Fibroblast of the conjunctiva (primary cell): ENCODE measurements around the gene CCDC175.

Experiments
- DNase-seq: peaks from one replicate; pipeline ENCODE4 v3.0.0-alpha.2; 2010; ENCODE audit warnings: low read depth

Gene CCDC175

GRCh38 chr14:59482541-59483331, 93.9 kb downstream of the CCDC175 start:
- DNase-seq: peak; percentile 71

DNA sequence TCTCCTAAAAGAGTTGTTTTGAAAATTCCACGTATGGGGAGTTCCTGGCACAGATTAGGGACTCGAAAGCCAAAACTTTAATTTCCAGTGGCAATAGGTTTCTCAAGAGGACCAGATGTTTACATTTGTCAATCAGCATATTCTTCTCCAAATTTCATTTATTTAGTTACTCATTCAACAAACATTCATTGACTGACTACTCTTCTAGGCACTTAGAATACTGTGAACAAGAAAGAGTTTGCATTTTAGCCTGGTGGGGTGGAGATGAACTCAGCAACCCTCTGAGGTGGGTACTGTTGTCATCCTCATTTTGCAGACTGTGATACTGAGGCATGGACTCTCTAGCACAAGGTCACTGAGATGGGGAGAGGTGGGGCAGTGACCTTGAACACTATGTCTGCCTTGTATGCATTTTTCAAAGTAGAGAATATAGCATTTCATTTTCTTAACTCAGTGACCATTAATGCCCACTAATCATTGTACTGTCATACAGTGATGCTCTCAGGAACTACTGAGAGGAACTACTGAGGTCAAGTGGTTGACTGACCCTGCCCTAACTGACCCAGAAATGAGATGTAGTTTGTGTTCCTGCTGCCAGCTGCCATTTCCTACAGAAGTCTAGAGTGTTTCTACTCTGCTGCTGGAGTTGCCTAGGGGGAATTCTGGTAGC, 94.6 kb downstream of the CCDC175 start:
- peak; percentile 67 for DNase-seq

DNA sequence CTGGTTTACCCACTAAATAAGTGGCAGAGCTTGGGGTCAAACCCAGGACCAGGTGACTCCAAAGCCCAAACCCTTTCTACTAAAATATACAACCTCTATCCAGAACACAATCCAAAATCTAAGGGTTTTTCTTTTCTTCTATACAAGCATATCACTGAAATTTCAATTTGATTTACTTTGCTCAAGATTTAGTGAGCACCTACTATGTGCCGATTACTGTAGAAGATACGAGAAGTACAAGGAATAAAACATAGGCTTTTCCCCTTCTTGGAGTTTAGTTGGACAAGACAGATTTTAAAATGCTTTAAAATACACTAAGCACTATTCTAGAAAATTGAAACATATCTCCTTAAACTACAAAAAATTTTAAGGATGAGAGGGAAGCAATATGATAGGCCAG, 95.2 kb downstream of the CCDC175 start:
- DNase-seq: no peak

- DNase-seq: no peak
Observed at GRCh38 chr14:59480166-59480565, 96.4 kb downstream of the CCDC175 start.

- no peak for DNase-seq
Observed at GRCh38 chr14:59478540-59478939, 98.1 kb downstream of the CCDC175 start.

GRCh38 chr14:59475709-59476108, 100.9 kb downstream of the CCDC175 start:
- DNase-seq: no peak

DNA sequence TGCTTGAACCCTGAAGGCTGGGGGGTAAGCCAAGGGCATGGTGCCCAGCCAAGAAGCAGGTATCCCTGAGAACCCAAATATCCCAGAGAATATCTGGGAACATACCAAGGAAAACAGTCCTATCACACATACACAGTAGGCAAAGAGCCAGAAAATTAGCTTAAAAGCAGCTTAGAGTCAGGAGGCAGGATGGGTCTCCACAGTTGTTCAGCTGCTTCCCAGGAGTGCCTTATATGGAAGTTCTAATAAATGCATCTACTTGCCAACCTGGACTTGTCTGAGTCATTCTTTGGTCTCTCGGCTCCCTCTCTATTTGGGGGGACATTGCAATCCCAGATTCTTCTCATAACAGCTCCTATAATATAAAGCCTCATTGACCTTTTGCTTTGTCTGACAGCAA, 102.4 kb downstream of the CCDC175 start:
- no peak for DNase-seq

DNA sequence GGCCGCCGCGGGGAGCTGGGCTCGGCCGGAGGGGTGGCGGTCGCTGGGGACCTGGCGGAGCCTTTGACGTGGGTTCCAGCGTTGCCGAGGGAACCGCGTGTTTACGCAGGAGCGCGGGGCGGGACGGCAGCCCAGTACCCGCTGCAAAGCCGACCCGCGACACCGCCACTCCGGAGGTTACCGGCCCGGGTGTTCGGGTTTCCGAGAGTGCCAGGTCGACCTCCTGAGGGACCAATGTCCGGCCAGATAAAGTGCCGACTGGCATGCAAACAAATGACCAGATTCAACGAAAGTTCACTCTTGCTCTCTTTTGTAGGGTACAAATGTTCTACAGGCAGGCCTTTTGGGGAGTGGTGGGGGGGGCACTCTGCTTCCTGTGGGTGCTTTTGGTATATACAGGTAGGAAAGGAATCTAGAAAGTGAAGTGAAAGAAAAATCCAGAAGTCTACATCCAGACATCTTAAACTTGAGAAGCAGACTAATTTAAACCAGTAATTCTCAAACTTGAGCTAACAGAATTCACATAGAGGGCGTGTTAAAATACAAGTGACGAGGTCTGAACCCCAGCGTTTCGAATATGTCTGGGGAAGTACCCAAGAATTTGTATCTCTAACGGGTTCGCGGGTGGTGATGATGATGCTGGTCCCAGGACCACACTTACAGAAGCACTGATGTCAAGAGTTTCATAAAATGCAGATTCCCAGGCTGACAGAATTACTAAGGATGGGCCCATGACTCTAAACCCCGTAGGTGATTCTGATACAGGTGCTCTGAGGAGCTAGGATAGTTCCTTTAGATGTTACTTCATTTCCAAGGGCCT, 111.1 kb downstream of the CCDC175 start, which contains the start of gene GPR135:
Gene GPR135, minus strand, starts transcription at position 65 of the 820 bp plus-strand sequence. CDS start 154 bp downstream, outside the sequence.
- no peak for DNase-seq

GRCh38 chr14:59464486-59465315, 111.9 kb downstream of the CCDC175 start:
- no peak for DNase-seq

DNA sequence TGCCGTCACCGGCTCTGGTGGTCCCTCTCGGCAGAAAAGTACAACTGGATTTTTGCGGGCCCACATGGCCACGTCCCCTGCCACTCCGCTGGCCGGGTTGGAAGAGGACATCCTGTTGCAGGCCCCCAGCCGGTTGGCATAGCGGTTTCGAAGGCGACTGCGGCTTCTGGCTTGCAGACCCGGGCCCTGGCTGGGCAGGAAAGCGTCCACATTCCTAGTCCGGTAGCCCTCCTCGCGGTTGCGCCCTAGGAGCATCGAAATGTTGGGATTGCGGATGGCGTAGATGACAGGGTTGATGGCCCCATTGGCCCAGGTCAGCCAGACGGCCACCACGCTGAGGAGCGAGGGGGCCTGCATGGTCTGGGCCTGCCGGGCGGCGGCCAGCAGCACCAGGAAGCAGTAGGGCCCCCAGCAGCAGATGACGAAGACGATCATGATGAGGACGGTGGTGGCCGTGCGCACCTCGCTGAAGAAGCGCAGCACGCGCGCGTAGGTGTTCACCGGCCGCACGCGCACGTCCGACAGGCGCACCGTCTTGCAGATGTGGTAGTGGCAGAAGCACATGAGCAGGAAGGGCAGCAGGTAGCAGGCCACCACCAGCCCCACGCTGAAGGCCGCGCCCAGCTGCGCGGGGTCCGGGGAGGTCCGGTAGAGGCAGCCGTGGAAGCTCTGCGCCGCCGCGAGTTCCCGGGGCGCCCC, 112.7 kb downstream of the CCDC175 start:
- DNase-seq: no peak

DNA sequence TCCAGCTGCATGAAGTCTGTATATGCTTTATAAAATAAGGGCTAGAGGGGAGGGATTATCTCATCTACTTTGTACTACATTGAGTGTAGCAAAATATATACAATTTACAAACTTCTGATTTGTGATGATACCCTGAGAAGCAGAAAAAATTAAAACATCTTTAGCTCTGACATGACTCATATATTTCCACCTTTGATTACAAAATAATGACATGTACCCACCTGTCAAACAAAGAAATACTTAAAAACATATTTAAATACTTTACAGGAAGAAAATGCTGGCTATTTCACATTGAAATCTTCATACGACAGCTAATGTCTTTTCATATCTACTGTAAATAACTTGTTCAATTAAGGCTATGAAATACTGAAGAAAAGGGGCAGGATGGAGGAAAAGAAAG, 114.7 kb downstream of the CCDC175 start:
- DNase-seq: no peak

DNA sequence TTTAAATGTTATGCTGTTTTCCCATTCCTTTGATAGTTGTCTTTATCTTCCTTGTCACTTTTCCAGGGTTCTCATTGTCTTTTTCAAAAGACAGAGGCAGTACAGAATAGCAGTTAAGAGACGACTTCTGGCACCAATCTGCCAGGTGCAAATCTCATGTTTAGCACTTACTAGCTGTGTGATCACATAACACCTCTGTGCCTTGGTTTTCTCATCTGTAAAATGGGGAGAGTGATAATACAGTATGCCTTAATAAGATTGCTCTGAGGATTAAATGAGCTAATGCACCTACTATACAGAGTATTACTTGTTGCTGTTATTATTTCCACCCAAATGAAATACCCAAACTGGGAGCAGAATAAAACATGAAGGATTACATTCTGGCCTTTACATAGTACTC, 116.2 kb downstream of the CCDC175 start:
- no peak for DNase-seq

DNA sequence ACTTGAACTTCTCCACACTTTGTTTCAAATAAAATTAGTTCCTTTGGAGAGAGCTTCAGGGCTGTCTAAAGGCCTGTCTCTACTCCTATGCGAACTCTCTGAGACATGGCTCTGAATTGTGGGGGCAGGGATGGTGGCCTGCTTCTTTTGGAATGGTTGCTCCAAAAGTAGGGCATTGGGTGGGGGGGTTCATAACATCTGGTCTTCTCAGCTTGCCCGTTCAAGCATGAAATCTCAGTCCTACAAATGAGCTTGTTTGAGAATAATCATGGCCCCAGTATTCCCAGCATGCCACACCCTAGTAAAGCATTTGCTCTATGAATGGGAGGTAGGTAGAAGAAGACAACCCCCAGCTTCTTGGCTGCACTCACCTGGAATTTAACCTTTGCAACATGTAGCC, 118.1 kb downstream of the CCDC175 start:
- DNase-seq: no peak

GRCh38 chr14:59455411-59455810, 121.2 kb downstream of the CCDC175 start:
- peak; percentile 63 for DNase-seq
